HepG2 (cell line): Measurements from ENCODE around the gene TBC1D20. TPM values are rescaled to one million over a fixed set of nuclear protein-coding genes. Genes with fewer than 3 reads are reported as not detected.
A peak's percentile ranks its signal among the peaks of the same experiment; 100 is the strongest.

Experiments used
- AHDC1 ChIP-seq: sonication (generic); formaldehyde crosslinking; IDR thresholded peaks from 2 replicates; pipeline ENCODE4 v1.5.1; 2020; ENCODE audit warnings: mild to moderate bottlenecking, missing genetic modification reagents, borderline replicate concordance
- ARID5B ChIP-seq: IDR thresholded peaks from 2 replicates; pipeline ENCODE4 v1.4.0; 2020; ENCODE audit warnings: mild to moderate bottlenecking, missing genetic modification reagents
- E2F5 ChIP-seq: sonication (generic); formaldehyde crosslinking; conservative IDR thresholded peaks from 2 replicates; pipeline ENCODE4 v1.4.0; 2020; ENCODE audit warnings: missing genetic modification reagents
- HES4 ChIP-seq: sonication (generic); formaldehyde crosslinking; IDR thresholded peaks from 2 replicates; pipeline ENCODE4 v1.9.0; 2021; ENCODE audit warnings: mild to moderate bottlenecking, missing genetic modification reagents, borderline replicate concordance
- HNRNPL ChIP-seq: fragments of 200-400 bp; formaldehyde crosslinking; IDR thresholded peaks from 2 replicates; pipeline ENCODE4 v1.6.1; 2017; ENCODE audit warnings: mild to moderate bottlenecking, low read depth, low read length
- MAFF ChIP-seq: IDR thresholded peaks from 2 replicates; pipeline ENCODE4 v1.6.1; 2011; ENCODE audit warnings: low read depth, low read length, improper control_type of control experiment
- SKI ChIP-seq: fragments of 450-650 bp; IDR thresholded peaks from one replicate; pipeline ENCODE4 v1.6.1; 2018; ENCODE audit warnings: mild to moderate bottlenecking; ENCODE audit not compliant: partially characterized antibody
- TSC22D2 ChIP-seq: sonication (generic); formaldehyde crosslinking; IDR thresholded peaks from 2 replicates; pipeline ENCODE4 v1.5.1; 2020; ENCODE audit warnings: missing genetic modification reagents, mild to moderate bottlenecking, borderline replicate concordance
- ZBTB39 ChIP-seq: sonication (generic); formaldehyde crosslinking; IDR thresholded peaks from 2 replicates; pipeline ENCODE4 v1.5.0; 2020; ENCODE audit warnings: missing genetic modification reagents
- ZBTB42 ChIP-seq: sonication (generic); formaldehyde crosslinking; IDR thresholded peaks from 2 replicates; pipeline ENCODE4 v1.5.0; 2020; ENCODE audit warnings: mild to moderate bottlenecking, missing genetic modification reagents
- ZFX ChIP-seq: sonication (generic); formaldehyde crosslinking; IDR thresholded peaks from 2 replicates; pipeline ENCODE4 v1.4.0; 2020; ENCODE audit warnings: mild to moderate bottlenecking, low read depth, missing genetic modification reagents, moderate library complexity
- ZNF17 ChIP-seq: sonication (generic); formaldehyde crosslinking; IDR thresholded peaks from 2 replicates; pipeline ENCODE4 v1.5.0; 2020; ENCODE audit warnings: mild to moderate bottlenecking, missing genetic modification reagents
- ZNF503 ChIP-seq: sonication (generic); formaldehyde crosslinking; IDR thresholded peaks from 2 replicates; pipeline ENCODE4 v1.4.0; 2020; ENCODE audit warnings: missing genetic modification reagents
- ZZZ3 ChIP-seq: sonication (generic); formaldehyde crosslinking; IDR thresholded peaks from 2 replicates; pipeline ENCODE4 v1.4.0; 2020; ENCODE audit warnings: missing genetic modification reagents, mild to moderate bottlenecking, borderline replicate concordance
- polyA plus RNA-seq, 8 experiments: library from polyadenylated mRNA; depleted of rRNA in 3 of 8; stranded (reverse) in 7 of 8; unstranded in 1 of 8; fragments of >200 nt; fragmentation: Illumina TruSeq in 4 of 8; extraction: Trizol in 4 of 8; gene quantifications; 2 replicates each; pipeline versions ENCODE4 v1.2.1 to v1.2.3, GENCODE V29; 2011 to 2016; ENCODE audit warnings: low read depth in 4 of 8, missing spikeins in 1 of 8, mixed read lengths in 1 of 8; ENCODE audit not compliant: insufficient read depth in 1 of 8
- total RNA-seq, 5 experiments: library from RNA; depleted of rRNA; stranded (reverse); fragments of >200 nt; fragmentation: Illumina TruSeq; extraction: Trizol; gene quantifications; 2 replicates each; pipeline ENCODE4 v1.2.3, GENCODE V29; 2016; ENCODE audit warnings: low read depth in 1 of 5

The TBC1D20 gene
- total and polyA plus RNA-seq, 2 of the 13 experiments (the other 11 are each of a cell fraction or from before 2014, with no cell fraction given), result 36.6 to 47.1 TPM

- TF ChIP-seq AHDC1 (CRISPR knock-in tag) (0 out of 2 replicates have a peak, but pooled peaks have one; percentile 43), E2F5 (CRISPR knock-in tag) (no peak), MAFF (no peak), HNRNPL (no peak), ZZZ3 (CRISPR knock-in tag) (no peak), ZNF503 (CRISPR knock-in tag) (peak; percentile 28; the same call in 1 of the 2 replicates), TSC22D2 (0 out of 2 replicates have a peak, but pooled peaks have one; percentile 8), HES4 (CRISPR knock-in tag) (no peak), ZBTB42 (CRISPR knock-in tag) (no peak), ZFX (CRISPR knock-in tag) (no peak), ARID5B (no peak), ZNF17 (CRISPR knock-in tag) (no peak), ZBTB39 (CRISPR knock-in tag) (no peak), SKI (no peak)
These were observed 59.8 kb downstream of the TBC1D20 start (continued) for GRCh38 chr20:402496-402885.
